HepG2 (cell line): ENCODE measurements around the gene ZDHHC14.

Experiments used
- ETS1 ChIP-seq: sonication (generic); formaldehyde crosslinking; IDR thresholded peaks from 2 replicates; pipeline ENCODE4 v1.4.0; 2020; ENCODE audit warnings: missing genetic modification reagents
- FLYWCH1 ChIP-seq: sonication (generic); formaldehyde crosslinking; IDR thresholded peaks from 2 replicates; pipeline ENCODE4 v1.8.1; 2023; ENCODE audit warnings: mild to moderate bottlenecking, missing genetic modification reagents
- NR2F2 ChIP-seq: IDR thresholded peaks from 2 replicates; pipeline ENCODE4 v1.6.1; 2012; ENCODE audit warnings: low read depth, inconsistent platforms, borderline replicate concordance
- XRCC5 ChIP-seq: fragments of 200-400 bp; formaldehyde crosslinking; optimal IDR thresholded peaks from 2 replicates; pipeline ENCODE3; 2017; ENCODE audit warnings: mild to moderate bottlenecking, low read length
- YY1 ChIP-seq: IDR thresholded peaks from 2 replicates; pipeline ENCODE4 v1.6.1; 2011; ENCODE audit warnings: low read length, low read depth, moderate library complexity, mild to moderate bottlenecking; ENCODE audit not compliant: insufficient read depth, insufficient replicate concordance
- ZNF589 ChIP-seq: sonication (generic); formaldehyde crosslinking; conservative IDR thresholded peaks from 2 replicates; pipeline ENCODE4 v1.8.0; 2022; ENCODE audit warnings: mild to moderate bottlenecking, moderate library complexity, missing genetic modification reagents
- ZNF720 ChIP-seq: sonication (generic); formaldehyde crosslinking; IDR thresholded peaks from 2 replicates; pipeline ENCODE4 v1.4.0; 2020; ENCODE audit warnings: missing genetic modification reagents

GRCh38 chr6:157533048-157533871 lies 152.3 kb downstream of the ZDHHC14 start:
- TF ChIP-seq YY1 (no peak), NR2F2 (no peak), ETS1 (no peak), FLYWCH1 (no peak), ZNF720 (CRISPR knock-in tag) (no peak), ZNF589 (CRISPR knock-in tag) (no peak), XRCC5 (peak; percentile 73)
